Liver (tissue), 9 donors: ENCODE data around the gene NADK. TPM values are rescaled to one million over a fixed set of nuclear protein-coding genes. Genes with fewer than 3 reads are reported as not detected.

Experiments used
- DNase-seq: peaks from one replicate; pipeline ENCODE4 v3.0.0-alpha.2; 2017; ENCODE audit warnings: low spot score
- H3K27ac ChIP-seq, 2 donors: one replicate each; pipeline ENCODE4 v1.7.0; 2013; ENCODE audit warnings: inconsistent platforms in 2 of 2, low read length in 2 of 2, control low read depth in 1 of 2, low read depth in 1 of 2, mild to moderate bottlenecking in 1 of 2
- H3K27me3 ChIP-seq, 4 donors: one replicate each; pipeline versions ENCODE4 v1.6.1 to v1.7.0; 2013; ENCODE audit warnings: low read length in 3 of 4, inconsistent platforms in 1 of 4, mild to moderate bottlenecking in 1 of 4, moderate library complexity in 1 of 4; ENCODE audit not compliant: control insufficient read depth in 4 of 4, insufficient read depth in 4 of 4
- H3K36me3 ChIP-seq, 4 donors: one replicate each; pipeline versions ENCODE4 v1.6.1 to v1.7.0; 2013; ENCODE audit warnings: low read length in 3 of 4, mild to moderate bottlenecking in 3 of 4, low read depth in 1 of 4, moderate library complexity in 1 of 4; ENCODE audit not compliant: control insufficient read depth in 4 of 4, insufficient read depth in 3 of 4
- H3K4me1 ChIP-seq, 4 donors: one replicate each; pipeline versions ENCODE4 v1.6.1 to v1.7.0; 2013; ENCODE audit warnings: low read length in 3 of 4, mild to moderate bottlenecking in 3 of 4, moderate library complexity in 1 of 4; ENCODE audit not compliant: control insufficient read depth in 4 of 4, insufficient read depth in 4 of 4
- H3K4me3 ChIP-seq, 3 donors: one replicate each; pipeline versions ENCODE4 v1.6.1 to v1.7.0; 2013; ENCODE audit warnings: low read length in 3 of 3, control low read depth in 1 of 3, low read depth in 1 of 3, mild to moderate bottlenecking in 1 of 3
- H3K9ac ChIP-seq, 2 donors: one replicate each; pipeline ENCODE4 v1.7.0; 2013; ENCODE audit warnings: low read length in 2 of 2, mild to moderate bottlenecking in 2 of 2, moderate library complexity in 2 of 2, control low read depth in 1 of 2, low read depth in 1 of 2
- H3K9me3 ChIP-seq, 4 donors: one replicate each; pipeline versions ENCODE4 v1.6.1 to v1.7.0; 2013; ENCODE audit warnings: low read length in 3 of 4; ENCODE audit not compliant: control insufficient read depth in 4 of 4
- EGR1 ChIP-seq, 2 donors: IDR thresholded peaks; 2 replicates each; pipeline ENCODE4 v1.6.1; 2016 to 2018; ENCODE audit warnings: antibody characterized with exemption in 2 of 2, low read depth in 2 of 2
- FOXA1 ChIP-seq: IDR thresholded peaks from 2 replicates; pipeline ENCODE4 v1.6.1; 2016; ENCODE audit warnings: antibody characterized with exemption
- FOXA2 ChIP-seq: IDR thresholded peaks from 2 replicates; pipeline ENCODE4 v1.6.1; 2016; ENCODE audit warnings: antibody characterized with exemption
- GABPA ChIP-seq, 2 donors: IDR thresholded peaks in 1 of 2; conservative IDR thresholded peaks in 1 of 2; 2 replicates each; pipeline ENCODE4 v1.6.1; 2016; ENCODE audit warnings: antibody characterized with exemption in 2 of 2, mild to moderate bottlenecking in 1 of 2, moderate library complexity in 1 of 2
- HNF4A ChIP-seq, 2 donors: conservative IDR thresholded peaks; 2 replicates each; pipeline ENCODE4 v1.6.1; 2016; ENCODE audit warnings: antibody characterized with exemption in 2 of 2, mild to moderate bottlenecking in 2 of 2
- JUND ChIP-seq, 2 donors: IDR thresholded peaks; 2 replicates each; pipeline ENCODE4 v1.6.1; 2016; ENCODE audit warnings: antibody characterized with exemption in 2 of 2
- RAD21 ChIP-seq, 2 donors: IDR thresholded peaks; 2 replicates each; pipeline ENCODE4 v1.6.1; 2016; ENCODE audit warnings: antibody characterized with exemption in 2 of 2, mild to moderate bottlenecking in 2 of 2
- SP1 ChIP-seq: IDR thresholded peaks from 2 replicates; pipeline ENCODE4 v1.6.1; 2018; ENCODE audit warnings: antibody characterized with exemption, mild to moderate bottlenecking
- YY1 ChIP-seq: IDR thresholded peaks from 2 replicates; pipeline ENCODE4 v1.6.1; 2016; ENCODE audit warnings: antibody characterized with exemption, mild to moderate bottlenecking
- WGBS: extraction: QIAGEN DNeasy Blood & Tissue Kit; methylation state at CpG from one replicate; pipeline ENCODE4 v1.1.7; 2013; 5-methylcytosine and 5-hydroxymethylcytosine counted together
- polyA plus RNA-seq, 2 donors: library from polyadenylated mRNA; stranded (reverse) in 1 of 2; unstranded in 1 of 2; fragments of 200-250 nt in 1 of 2; fragments of >200 nt in 1 of 2; fragmentation: Nextera tagmentation in 1 of 2; extraction: Ambion mirVana in 1 of 2; gene quantifications; one replicate each; pipeline versions ENCODE4 v1.2.1 to v1.2.3, GENCODE V29; 2013 to 2015
- total RNA-seq, 2 donors: library from RNA; depleted of rRNA; stranded (reverse); fragments of >200 nt; gene quantifications; one replicate each; pipeline ENCODE4 v1.2.3, GENCODE V29; 2014
- TF ChIP-seq, protein P1 (sequence below): IDR thresholded peaks from 2 replicates; pipeline ENCODE4 v1.6.1; 2016; ENCODE audit warnings: antibody characterized with exemption
- TF ChIP-seq, protein P2 (sequence below): IDR thresholded peaks from 2 replicates; pipeline ENCODE4 v1.6.1; 2016; ENCODE audit warnings: antibody characterized with exemption, mild to moderate bottlenecking
- TF ChIP-seq, protein P3 (sequence below): IDR thresholded peaks from 2 replicates; pipeline ENCODE4 v1.6.1; 2016; ENCODE audit warnings: antibody characterized with exemption
- donor health status: healthy.
- donor health status: healthy.
- donor health status: healthy.
- donor health status: healthy.
- donor health status: healthy.

Gene NADK
- total and polyA plus RNA-seq, 4 donors, result 39.2 to 105 (median 83.6) TPM

- peaks cover 7 to 21% (median 16%) of the 10 kb centered on the region in 4 donors for H3K36me3 ChIP-seq
Measured at GRCh38 chr1:1825217-1825616, 46.9 kb upstream of the NADK start.

GRCh38 chr1:1819762-1820161 is 41.5 kb upstream of the NADK start:
- Histone ChIP-seq H3K4me3 (no peak overlapping the region), H3K27me3 (no peaks in the 10 kb centered on the region), H3K27ac (no peak overlapping the region), H3K36me3 (peaks cover 16 to 31% (median 25%) of the 10 kb centered on the region in 4 donors), H3K9me3 (no peaks in the 10 kb centered on the region), H3K4me1 (no peaks in the 10 kb centered on the region), H3K9ac (no peak overlapping the region)
- TF ChIP-seq JUND (IDR thresholded peaks at IDR 0.05) (no peak), GABPA (IDR thresholded peaks at IDR 0.05 in 1 of 2, conservative IDR thresholded peaks at IDR 0.05 in 1 of 2) (no peak), EGR1 (IDR thresholded peaks at IDR 0.05; ENCODE audit: low read depth in 2 of 2) (no peak), FOXA2 (no peak), FOXA1 (no peak)
- TF ChIP-seq, protein P1, sequence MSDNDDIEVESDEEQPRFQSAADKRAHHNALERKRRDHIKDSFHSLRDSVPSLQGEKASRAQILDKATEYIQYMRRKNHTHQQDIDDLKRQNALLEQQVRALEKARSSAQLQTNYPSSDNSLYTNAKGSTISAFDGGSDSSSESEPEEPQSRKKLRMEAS, result no peak
- TF ChIP-seq, protein P2, sequence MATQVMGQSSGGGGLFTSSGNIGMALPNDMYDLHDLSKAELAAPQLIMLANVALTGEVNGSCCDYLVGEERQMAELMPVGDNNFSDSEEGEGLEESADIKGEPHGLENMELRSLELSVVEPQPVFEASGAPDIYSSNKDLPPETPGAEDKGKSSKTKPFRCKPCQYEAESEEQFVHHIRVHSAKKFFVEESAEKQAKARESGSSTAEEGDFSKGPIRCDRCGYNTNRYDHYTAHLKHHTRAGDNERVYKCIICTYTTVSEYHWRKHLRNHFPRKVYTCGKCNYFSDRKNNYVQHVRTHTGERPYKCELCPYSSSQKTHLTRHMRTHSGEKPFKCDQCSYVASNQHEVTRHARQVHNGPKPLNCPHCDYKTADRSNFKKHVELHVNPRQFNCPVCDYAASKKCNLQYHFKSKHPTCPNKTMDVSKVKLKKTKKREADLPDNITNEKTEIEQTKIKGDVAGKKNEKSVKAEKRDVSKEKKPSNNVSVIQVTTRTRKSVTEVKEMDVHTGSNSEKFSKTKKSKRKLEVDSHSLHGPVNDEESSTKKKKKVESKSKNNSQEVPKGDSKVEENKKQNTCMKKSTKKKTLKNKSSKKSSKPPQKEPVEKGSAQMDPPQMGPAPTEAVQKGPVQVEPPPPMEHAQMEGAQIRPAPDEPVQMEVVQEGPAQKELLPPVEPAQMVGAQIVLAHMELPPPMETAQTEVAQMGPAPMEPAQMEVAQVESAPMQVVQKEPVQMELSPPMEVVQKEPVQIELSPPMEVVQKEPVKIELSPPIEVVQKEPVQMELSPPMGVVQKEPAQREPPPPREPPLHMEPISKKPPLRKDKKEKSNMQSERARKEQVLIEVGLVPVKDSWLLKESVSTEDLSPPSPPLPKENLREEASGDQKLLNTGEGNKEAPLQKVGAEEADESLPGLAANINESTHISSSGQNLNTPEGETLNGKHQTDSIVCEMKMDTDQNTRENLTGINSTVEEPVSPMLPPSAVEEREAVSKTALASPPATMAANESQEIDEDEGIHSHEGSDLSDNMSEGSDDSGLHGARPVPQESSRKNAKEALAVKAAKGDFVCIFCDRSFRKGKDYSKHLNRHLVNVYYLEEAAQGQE, result no peak
- TF ChIP-seq, protein P3, sequence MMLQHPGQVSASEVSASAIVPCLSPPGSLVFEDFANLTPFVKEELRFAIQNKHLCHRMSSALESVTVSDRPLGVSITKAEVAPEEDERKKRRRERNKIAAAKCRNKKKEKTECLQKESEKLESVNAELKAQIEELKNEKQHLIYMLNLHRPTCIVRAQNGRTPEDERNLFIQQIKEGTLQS, result no peak
- WGBS, result 98% methylated on average over 6 of the region's 6 CpGs
- DNase-seq, result no peak

More at GRCh38 chr1:1825217-1825616, 46.9 kb upstream of the NADK start:
- no peaks in the 10 kb centered on the region for H3K9me3 ChIP-seq
- 96% methylated on average over 5 of the region's 5 CpGs for WGBS
- no peak overlapping the region for H3K27ac ChIP-seq
- no peaks in the 10 kb centered on the region for H3K27me3 ChIP-seq
- no peak for DNase-seq
- TF ChIP-seq, protein P1, result no peak
- TF ChIP-seq, protein P2, result no peak
- TF ChIP-seq YY1, result no peak
- TF ChIP-seq HNF4A (conservative IDR thresholded peaks at IDR 0.05), result no peak
- TF ChIP-seq JUND (IDR thresholded peaks at IDR 0.05), result no peak
- TF ChIP-seq RAD21 (IDR thresholded peaks at IDR 0.05), result no peak
- no peak for TF ChIP-seq GABPA (IDR thresholded peaks at IDR 0.05 in 1 of 2, conservative IDR thresholded peaks at IDR 0.05 in 1 of 2)
- no peak for TF ChIP-seq SP1
- no peak for TF ChIP-seq EGR1 (IDR thresholded peaks at IDR 0.05; ENCODE audit: low read depth in 2 of 2)
- H3K9ac ChIP-seq, result no peak overlapping the region
- no peak overlapping the region for H3K4me3 ChIP-seq
- no peaks in the 10 kb centered on the region for H3K4me1 ChIP-seq
